ENCODE measurements around the gene STAT1.
"Not testable (repeated sequence)": the region's sequence is repeated elsewhere in the genome, so short reads cannot be mapped to it uniquely, and the experiment has no call there.

Gene STAT1

DNA sequence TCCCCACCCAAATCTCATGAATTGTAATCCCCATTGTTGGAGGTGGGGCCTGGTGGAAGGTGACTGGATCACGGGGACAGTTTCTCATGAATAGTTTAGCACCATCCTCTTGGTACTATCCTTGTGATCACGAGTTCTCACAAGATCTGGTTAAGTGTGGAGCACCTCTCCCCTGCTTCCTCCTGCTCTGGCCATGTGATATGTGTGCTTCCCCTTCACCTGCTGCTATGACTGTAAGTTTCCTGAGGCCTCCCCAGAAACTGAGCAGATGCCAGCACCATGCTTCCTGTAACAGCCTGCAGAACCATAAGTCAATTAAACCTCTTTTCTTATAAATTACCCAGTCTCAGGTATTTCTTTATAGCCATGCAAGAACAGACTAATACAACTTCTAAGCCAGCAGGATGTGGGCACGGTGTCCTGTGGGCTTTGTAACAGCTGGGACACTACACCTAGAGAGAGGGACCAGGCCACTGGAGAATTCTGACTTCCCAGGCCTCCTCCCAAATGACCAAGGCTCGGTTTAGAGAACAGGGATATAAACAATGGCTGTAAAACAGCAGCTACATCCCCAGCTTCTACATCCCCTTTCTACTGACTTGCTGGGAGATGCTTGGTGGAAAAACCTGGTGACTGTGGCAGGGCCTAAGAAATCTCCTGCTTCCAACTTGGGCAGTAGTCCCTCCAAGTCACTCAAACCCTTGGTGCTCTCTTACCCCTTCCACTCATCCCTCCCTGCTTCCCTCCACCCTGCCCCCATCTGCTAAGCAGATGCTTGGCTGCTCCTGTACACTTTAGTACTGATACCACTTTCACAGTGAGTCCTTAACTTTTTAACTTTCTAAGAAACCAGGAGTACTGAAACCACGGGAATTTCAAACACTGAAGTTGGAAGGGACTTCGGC is 10.3 kb downstream of the STAT1 start:
- DNase-seq, result no peak

DNA sequence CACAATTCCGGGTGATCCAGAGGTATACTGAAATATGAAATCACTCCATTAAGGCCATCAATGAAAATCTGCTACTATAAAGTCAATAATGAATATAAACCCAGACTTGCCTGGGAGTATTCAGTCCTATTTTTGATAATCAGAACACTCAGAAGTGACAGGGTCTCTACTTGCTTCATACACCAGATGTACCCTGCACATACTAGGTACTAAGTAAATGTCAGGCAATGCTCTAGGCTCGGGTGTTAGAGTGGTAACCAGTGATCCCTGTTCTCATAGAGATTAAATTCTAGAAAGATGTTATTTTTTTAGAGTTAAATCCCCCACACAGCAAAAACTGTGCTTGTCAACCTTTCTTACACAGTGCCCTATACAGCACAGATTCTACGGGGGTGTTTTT is 12.3 kb downstream of the STAT1 start:
- DNase-seq, result no peak

DNA sequence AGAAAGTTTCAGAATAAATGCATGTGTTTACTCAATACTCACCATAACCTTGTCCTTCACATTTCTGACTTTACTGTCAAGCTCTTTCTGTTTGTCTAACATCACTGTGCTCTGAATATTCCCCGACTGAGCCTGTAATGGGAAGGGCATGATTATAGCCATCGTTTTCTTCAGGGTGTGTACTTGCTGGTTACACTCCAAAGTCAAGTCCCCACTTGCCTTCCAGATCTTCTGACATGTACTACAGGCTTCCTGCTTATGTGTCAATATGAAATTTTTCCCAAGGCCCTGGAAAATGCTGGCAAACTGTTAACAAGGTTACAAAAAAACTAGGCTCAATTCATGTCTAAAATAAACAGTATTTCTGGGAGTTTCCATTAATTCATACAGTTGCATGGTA is 12.9 kb downstream of the STAT1 start:
- DNase-seq, result no peak

DNA sequence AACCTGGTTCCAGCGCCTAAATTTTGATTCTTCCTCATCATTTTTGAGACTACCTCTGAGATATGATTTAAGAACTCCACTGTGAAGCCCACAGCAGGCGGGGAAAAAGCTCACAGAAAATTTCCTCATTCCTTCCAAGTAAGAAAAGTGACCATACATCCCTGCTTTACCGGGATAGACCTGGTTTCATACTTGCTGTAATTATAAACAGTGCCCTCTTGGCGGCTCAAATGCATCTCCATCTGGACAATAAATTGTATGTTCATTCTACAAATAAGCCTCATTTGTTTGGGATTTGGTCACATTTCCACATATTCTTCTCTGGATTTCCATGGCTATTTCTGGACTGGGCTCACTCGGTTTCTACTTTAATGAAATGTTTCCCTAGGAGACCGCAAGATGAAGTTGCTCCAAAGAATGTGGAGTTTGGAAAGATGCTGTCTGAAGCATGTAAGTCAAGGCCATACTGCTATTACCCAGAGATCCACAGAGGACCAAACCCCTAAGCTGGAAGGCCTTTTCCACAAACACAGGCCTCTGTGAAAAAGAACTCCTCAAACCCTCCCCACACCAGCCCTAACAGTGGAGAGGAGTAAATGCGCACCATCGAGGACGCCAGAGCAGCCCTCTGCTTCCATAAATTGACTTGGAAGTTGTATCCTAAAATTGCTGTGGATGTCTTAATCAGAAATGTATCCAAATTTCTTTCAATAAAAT is 13.9 kb downstream of the STAT1 start:
- DNase-seq, result no peak

DNA sequence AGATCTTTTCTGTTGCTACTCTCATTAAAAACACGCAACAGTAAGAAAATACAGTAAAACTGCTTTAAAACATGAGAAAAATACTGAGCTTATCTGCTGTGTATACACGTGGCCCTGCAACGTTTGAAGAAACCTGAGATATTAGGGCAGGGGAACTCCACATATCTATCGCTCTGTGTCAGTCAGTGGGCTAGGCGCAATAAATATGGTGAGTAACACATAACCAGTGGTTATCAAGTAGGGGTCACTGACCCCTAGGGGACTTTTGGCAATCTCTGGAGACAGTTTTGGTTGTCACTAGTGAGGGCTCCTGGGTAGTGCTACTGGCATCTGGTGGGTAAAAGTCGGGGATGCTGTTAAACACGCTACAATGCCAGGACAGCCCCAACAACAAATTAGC is 14.9 kb downstream of the STAT1 start:
- DNase-seq, result no peak

DNA sequence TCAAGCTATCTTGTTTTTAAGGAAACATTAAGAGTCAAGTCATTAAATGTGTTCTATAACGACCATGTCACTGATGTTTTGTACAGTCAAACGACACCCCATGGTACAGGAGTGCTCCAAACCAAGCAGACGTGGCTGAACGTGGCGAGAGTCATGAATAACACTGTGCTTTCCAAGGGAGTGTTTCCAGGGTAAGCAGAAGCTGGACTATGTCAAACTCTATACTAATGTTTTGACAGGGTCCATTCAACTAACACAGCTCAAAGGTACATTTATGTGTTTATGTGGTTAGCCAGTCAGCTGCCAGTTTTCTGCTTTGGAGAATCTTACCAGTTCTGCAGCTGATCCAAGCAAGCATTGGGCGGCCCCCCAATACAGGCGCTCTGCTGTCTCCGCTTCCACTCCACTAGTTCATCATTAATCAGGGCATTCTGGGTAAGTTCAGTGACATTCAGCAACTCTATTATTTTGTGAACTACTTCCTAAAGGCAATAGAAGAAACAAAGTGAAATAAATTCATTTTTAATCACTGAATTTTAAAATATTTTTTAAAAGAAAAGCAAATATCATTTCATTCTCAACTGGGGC is 16.4 kb downstream of the STAT1 start:
- DNase-seq, result no peak

DNA sequence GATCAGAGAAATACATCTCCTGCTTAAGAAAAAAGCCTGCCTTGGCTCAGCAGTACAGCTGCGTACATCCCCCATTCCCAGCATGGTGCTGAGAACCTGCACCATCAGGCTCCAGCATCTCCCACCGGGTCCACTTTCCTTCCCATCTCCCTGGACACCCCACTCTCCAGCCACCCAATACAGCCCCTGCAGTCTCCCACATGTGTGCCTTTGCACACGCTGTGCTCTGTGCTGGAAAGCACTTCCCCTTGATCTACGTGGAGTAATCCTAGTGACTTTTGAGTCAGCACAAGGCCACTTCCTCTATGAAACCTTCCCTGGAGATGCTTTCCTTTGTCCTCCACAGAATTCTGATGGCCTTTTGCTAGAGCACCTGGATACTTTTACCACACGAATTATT is 17.0 kb downstream of the STAT1 start:
- DNase-seq, result no peak

DNA sequence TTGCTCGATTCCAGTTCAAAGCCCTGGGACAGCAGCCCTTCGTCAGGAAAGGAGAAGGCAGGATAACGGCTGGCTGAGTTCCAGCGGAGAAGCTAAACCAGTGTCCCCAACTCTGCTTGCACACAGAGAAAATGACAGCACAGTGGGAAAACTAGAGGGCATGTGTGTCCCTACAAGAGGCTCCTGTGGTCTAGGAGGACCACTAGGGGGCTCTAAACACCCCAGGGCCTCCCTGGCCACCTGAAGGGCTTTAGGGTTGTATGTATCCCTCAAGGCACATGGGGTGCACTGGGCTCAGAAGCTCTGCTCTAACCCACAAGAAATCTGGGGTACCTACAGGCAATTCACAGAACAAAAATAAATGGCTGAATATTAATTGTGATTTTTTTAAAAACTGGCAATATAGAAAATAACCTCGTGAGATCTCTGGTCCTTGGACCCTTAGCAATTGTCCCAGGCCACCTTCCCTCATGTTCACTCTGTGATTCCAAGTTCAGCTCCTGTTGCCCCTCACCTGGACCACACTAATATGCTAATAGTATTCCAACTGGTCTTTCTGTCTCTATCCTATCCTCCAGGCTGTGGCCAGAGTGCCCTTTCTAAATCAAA is 17.5 kb downstream of the STAT1 start:
- DNase-seq, result peak; percentile 9 to 10

DNA sequence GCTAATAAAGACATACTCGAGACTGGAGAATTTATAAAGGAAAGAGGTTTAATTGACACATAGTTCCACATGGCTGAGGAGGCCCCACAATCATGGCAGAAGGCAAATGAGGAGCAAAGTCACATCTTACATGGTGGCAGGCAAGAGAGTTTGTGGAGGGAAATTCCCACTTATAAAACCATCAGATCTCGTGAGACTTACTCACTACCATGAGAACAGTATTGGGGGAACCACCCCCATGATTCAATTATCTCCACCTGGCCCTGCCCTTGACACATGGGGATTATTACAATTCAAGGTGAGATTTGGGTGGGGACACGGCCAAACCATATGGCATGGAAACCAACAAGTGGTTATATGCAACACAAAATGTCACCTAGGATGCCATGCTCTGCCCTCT is 18.7 kb downstream of the STAT1 start:
- not testable (repeated sequence) for DNase-seq

DNA sequence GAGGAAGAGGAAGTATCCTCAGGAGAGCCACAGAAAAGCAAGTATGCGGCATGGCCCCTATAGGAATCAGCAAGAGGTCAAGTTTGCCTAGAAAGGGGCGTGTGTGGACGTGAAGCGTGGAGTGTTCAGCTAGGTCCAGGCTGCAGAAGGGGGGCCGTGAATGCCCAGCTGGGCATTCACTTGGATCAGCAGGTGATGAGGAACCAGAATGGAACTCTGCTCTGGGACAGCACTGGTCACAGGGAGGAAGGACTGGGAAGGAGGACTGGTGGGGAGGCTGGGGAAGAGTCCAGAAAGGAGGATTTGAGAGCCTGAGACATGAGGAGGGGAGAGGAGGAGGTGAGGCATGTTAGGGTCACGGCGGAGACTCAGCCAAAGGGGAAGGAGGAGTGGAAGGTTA is 19.8 kb downstream of the STAT1 start:
- DNase-seq, result no peak

DNA sequence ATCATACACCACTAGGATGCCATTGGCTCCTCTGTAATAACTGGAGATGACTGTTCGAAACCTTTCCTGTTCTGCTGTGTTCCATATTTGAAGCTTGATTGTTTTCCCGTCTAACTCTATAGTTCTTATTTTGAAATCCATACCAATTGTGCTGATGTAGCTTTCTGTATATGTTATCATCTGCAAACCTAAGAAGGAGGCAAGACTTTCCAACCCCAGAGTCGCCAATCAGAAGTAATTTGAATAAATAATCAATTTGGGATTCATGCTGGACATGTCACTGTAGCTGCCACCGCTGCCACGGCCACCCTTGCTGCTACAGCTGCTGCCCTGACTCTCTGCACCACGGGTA is 20.7 kb downstream of the STAT1 start:
- no peak for DNase-seq

DNA sequence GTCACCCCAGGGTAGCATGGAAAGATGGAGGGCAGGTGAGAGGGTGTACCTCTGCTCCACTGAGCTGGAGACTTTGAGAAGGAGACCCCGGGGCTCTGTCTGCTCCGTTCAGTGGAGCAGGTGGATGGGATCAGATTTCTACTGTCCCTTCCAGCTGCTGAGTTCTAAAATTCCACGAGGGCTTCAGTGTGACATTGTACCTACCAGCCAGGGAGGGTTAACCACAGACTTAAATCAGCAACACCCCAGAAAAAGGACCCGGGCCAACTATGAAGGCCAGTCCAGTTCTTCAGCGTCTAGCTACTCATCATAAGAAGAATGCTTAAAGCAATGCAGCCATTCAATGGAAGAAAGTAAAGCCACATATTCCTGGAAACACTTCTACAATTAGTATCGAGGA is 23.8 kb downstream of the STAT1 start:
- no peak for DNase-seq

DNA sequence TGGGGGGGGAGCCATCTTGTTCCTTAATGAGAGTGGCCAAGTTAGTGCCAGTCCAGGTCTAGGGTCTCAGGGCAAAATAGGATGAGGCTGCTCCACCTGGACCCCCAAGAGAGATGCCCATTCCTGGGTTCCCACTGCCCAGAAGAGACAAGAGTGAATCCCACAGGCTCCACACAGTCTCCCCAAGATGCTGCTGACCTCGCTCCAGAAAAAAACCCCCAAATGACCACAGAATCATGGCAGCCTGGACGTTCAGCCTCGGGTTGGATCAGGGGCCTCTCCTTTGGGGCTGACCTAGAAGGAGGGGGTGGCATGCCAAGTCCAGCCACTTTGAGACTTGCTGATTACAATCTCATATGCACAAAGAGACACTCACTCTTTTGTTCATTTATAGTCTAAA is 25.1 kb downstream of the STAT1 start:
- DNase-seq, result no peak

DNA sequence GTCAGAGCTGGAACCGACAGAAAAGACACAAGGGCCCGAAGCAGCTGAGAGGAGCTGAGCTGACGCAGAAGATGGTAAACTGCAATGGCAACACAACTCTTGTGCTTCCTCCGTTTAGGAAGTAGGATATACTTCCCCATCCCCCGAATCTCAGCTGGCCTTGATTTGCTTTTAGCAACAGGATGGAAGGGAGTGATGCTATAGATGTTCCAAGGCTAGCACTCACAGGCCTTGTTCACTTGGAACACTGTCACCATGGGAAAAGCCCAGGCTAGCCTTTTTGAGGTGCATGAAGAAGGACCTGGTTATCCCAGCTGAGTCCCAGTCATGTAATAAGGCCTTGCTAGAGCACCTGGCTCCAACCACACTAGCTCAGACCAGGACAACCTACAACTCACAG is 26.0 kb downstream of the STAT1 start:
- no peak for DNase-seq

DNA sequence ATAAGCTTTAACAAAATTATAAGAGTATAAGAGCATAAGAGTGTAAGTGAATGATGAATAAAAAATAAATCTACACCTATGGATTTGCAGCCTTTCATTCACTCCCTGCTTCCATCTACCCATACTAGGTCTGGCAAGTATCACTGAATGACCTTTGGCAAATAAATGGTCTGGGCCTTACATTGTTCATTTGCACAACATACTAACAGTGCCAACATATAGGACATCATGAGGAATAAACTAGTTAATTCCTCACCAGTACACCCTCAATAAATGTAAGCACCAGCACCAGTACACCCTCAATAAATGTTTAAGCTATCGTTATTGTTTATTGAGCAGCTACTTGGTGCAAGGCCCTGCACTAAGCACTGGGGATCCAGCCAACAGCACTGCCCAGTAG is 26.9 kb downstream of the STAT1 start:
- DNase-seq, result no peak

DNA sequence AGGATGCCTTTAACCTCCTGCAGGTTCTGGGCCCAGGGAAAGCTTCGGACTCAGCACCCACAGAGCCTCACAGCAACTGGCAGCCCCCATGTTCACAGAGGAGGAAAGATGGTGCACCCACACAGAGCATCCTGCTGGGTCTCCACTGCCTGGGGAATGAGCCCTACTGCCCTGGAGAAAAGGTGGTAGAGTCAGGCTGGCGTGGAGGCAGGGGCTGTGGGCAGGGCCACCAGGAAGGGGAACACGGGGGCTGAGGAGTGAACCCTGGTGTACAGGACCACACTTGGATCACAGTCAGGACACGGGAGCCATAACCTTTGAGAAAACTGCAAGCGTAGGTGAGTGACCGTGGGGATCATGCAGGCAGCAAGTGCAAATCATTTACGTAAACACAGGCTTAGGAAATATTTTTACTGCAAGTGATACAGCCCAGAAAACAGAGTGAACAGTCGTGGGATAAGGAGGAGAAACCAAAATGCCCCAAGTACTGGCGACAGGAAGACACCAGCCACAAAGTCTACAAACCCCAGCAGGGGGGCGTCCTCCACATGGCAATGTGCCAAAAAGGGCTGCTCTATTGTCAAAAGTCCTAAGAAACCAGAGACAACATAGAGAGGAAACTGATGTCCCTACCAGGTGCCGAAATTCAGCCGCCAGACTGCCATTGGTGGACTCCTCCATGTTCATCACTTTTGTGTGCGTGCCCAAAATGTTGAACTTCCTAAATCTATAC is 27.6 kb downstream of the STAT1 start:
- no peak for DNase-seq

DNA sequence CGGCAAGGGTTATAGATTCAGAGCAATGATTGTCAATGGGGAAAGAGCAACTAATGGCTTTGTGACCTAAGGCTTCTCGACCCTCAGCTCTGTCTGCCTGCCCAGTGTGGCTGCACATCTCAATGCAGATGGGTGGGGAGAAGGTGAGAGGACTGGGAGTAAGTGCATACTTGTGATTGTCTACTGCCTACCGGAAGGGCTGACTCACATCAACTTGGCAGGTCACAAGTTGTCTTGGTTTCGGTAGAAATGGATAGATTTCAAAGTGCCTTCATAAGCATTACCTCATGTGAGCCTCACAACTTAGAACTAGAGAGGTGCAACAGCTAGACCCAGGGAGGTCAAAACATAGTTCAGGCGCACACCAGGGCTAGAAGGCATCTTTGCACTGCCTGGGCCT is 29.4 kb downstream of the STAT1 start:
- no peak for DNase-seq

DNA sequence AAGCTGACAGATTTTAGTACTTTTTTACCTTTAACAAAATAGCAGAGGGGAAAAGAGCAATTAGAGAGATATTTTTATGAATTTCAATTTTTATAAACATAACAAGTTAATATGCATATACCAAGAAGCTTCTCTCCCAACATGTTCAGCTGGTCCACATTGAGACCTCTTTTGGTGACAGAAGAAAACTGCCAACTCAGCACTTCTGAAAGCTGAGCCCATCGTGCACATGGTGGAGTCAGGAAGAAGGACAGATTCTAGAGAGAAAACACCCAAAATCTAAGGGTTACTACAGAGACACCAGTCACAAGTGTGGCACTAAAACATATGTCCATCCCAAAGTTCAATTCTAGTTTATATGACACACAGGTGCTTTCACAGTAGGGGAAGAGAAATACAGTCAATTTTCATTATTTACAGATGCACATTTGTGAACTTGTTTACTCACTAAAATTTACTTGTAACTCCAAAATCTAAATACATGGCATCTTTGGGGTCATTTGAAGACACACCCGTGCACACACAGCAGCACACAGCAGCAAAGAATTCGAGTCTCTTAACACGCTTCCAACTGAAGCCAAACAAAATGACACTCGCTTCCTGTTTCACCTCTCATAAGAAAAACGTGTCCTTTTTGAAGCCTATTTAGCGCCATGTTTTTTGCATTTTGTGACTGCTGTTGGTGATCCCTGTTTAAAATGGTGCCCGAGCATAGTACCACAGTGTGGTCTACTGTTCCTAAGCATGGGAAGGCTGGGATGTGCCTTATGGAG is 31.5 kb downstream of the STAT1 start:
- DNase-seq, result no peak

DNA sequence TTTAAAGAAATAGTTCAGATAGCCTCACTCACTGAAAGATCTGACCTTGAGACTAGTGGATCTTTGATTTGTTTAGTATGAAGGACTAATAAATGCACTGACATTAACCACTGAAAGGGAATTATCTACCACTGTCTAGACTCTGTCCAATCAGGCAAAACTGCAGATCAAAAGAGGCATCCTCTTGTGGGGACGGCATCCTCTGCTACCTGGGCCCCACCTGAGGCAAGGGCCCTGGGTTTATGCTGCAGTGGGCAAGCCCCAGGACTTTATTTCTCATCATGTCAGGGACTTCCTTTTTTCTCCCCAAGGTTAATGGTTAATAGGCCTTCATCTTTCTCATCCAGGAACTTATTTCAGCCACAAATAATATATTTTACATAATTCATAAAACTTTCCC is 32.2 kb downstream of the STAT1 start:
- no peak for DNase-seq

DNA sequence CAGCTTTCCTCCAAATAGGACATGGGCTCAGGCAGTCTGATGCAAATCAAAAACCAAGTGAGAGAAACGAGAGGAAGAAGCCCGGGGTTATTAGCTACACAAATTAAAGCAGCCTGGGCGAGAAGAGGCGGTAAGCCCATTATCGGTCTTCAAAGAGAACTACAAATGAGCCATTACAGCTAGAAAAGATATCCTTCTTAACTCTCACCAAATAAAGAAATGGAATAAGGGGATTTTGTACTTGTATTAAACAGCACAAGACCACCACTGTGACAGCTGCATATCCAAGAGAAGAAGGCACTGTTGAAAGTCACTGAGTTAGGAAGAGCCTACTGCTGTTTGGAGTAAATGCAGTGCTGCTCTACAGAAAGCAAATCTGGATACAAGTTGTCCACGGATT is 32.6 kb downstream of the STAT1 start:
- DNase-seq, result no peak

DNA sequence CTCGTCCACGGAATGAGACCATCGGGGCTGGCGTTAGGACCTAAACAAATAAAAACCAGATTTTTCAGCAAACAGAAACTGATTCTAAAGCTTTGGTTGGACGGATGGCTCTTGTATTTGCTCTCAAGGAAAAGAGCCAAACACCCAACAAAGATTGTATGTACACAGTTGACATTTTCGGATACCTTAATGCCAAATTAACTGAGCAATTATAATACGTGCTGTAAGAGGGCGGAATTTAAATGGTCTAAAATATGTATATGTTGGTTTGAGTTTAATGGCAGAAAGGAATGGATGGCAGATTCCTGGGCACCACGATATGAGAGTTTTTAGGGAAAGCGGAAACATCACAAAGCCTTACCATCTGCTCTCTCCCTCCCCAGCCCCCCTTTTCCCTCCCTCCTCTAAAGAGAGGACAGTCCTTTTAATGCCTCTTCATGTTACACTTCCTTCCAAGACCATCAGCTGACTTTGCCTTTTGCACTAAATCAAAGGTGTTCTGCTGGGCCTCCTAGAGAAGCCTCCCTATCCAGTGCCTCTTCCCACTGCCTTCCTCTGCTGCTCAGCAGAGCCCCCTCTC is 33.3 kb downstream of the STAT1 start:
- DNase-seq, result no peak

All from NCI-H1930 (cell line).